LNCAP (cell line): ENCODE data around the gene ZNF536.

Experiments
- TF ChIP-seq, protein P1 (sequence below): fragments of 450-650 bp; IDR thresholded peaks from 2 replicates; pipeline ENCODE4 v1.5.1; 2017; ENCODE audit warnings: mild to moderate bottlenecking

Gene ZNF536

GRCh38 chr19:30430206-30430734 is 58.1 kb downstream of the ZNF536 start:
- TF ChIP-seq, protein P1, sequence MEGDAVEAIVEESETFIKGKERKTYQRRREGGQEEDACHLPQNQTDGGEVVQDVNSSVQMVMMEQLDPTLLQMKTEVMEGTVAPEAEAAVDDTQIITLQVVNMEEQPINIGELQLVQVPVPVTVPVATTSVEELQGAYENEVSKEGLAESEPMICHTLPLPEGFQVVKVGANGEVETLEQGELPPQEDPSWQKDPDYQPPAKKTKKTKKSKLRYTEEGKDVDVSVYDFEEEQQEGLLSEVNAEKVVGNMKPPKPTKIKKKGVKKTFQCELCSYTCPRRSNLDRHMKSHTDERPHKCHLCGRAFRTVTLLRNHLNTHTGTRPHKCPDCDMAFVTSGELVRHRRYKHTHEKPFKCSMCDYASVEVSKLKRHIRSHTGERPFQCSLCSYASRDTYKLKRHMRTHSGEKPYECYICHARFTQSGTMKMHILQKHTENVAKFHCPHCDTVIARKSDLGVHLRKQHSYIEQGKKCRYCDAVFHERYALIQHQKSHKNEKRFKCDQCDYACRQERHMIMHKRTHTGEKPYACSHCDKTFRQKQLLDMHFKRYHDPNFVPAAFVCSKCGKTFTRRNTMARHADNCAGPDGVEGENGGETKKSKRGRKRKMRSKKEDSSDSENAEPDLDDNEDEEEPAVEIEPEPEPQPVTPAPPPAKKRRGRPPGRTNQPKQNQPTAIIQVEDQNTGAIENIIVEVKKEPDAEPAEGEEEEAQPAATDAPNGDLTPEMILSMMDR: no peak

GRCh38 chr19:30431591-30431990 is 59.4 kb downstream of the ZNF536 start:
- TF ChIP-seq, protein P1: no peak

GRCh38 chr19:30434797-30435594 is 62.8 kb downstream of the ZNF536 start:
- TF ChIP-seq, protein P1: no peak

DNA sequence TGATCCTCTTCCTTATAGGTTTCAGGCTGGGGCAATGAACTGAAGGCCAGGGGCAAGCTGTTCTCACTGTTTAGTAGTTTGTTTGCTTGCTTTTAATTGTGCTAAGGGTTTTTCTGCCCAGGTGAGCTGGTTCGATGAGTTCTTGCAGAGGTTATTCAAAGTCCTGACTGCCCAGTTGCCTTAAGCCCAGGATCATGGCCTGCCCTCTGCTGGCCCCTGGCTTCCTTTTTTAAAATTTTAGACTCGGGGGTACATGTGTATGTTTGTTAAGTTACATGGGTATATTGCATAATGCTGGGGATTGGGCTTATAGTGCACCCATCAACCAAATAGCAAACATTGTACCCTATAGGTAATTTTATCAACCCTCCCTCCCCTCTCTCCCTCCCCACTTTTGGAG is 65.7 kb downstream of the ZNF536 start:
- TF ChIP-seq, protein P1: peak; percentile 28; the same call in 1 of the 2 replicates

- TF ChIP-seq, protein P1: no peak
These were observed 67.1 kb downstream of the ZNF536 start for GRCh38 chr19:30439310-30439709.

- TF ChIP-seq, protein P1: no peak
These were observed 68.8 kb downstream of the ZNF536 start for GRCh38 chr19:30441011-30441410.

DNA sequence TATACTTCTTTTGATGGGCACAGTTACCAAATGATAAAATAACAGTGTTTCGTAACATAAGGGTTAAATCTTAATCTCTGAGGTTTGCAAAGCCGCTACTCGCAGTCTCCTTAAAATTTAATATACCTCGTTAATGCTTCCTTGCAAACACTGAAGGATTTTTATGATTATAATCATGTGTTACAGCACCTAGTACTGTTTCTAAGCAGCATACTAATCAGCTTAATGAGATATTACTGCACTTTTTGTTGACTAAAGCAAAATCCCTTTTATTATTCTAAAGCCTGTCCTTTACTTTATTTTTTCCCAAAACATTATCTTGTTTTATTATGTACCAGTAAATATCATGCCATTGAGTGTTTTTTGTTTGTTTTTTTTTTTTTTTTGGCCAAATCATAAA is 70.5 kb downstream of the ZNF536 start:
- TF ChIP-seq, protein P1: no peak
